GM18873 (cell line): ENCODE measurements around the gene CXorf65.

Experiments
- ATAC-seq: cut with Tn5 transposase; IDR thresholded peaks from one replicate; pipeline ENCODE4 v1.9.1; 2021; ENCODE audit warnings: mild to moderate bottlenecking, moderate library complexity, moderate number of reproducible peaks; ENCODE audit not compliant: unreplicated experiment, low FRiP score

Gene CXorf65

DNA sequence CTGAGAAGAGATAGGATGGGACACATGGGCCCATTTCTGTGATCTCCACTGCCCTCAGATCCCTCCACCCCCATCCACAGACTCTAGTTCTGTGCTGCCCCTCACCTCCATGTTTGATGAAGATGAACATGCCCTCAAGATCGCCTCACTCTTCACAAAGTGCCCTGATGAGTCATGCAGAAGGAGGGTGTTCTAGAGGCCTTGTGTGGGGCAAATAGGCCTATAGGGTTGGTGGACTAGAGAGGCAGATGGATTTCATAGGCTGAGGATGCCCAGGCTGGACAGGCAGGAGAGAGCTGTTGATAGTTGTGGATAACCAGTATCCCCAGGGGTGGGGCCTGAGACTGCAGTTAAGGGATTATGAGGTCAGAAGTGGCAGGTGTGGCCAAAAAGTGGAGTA lies at the start of gene CXorf65:
TSS of gene CXorf65 (minus strand) at position 314 of the 400 bp plus-strand sequence. CDS start at position 130, 184 bp downstream.
- ATAC-seq: no peak

GRCh38 chrX:71154641-71155040 lies 48.1 kb upstream of the CXorf65 start:
- no peak for ATAC-seq

GRCh38 chrX:71154196-71154595 lies 47.7 kb upstream of the CXorf65 start:
- ATAC-seq: no peak

GRCh38 chrX:71151366-71151765 lies 44.8 kb upstream of the CXorf65 start:
- ATAC-seq: no peak

DNA sequence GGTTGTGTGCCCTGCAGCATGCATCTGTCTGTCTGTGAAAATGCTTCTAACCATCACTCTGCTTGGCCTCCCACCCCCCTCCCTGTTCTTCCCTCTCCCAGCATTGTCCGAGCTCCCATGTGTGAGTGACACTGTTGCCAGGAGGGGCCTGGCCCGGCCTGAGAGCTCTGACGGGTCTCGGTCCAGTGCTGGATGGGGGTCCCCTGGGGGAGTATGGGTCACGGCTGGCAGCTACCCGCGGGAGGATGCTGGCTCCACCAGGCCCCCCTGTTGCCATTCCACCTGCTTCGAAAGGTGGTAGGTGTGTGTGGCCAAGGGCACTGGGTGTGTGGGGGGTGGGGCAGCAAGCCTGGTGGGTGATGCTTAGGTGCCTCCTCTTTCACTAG lies 41.7 kb upstream of the CXorf65 start:
- no peak for ATAC-seq

- ATAC-seq: no peak
These were observed 41.1 kb upstream of the CXorf65 start for GRCh38 chrX:71147496-71148277.

GRCh38 chrX:71144651-71145050 lies 38.1 kb upstream of the CXorf65 start, which contains the start of gene NLGN3:
NLGN3 (plus strand) TSS chrX:71144841; CDS start chrX:71147750, 2,909 bp downstream.
- ATAC-seq: no peak

- no peak for ATAC-seq
These were observed 37.0 kb upstream of the CXorf65 start for GRCh38 chrX:71143508-71143907.

GRCh38 chrX:71140440-71140839 lies 33.9 kb upstream of the CXorf65 start:
- ATAC-seq: no peak

DNA sequence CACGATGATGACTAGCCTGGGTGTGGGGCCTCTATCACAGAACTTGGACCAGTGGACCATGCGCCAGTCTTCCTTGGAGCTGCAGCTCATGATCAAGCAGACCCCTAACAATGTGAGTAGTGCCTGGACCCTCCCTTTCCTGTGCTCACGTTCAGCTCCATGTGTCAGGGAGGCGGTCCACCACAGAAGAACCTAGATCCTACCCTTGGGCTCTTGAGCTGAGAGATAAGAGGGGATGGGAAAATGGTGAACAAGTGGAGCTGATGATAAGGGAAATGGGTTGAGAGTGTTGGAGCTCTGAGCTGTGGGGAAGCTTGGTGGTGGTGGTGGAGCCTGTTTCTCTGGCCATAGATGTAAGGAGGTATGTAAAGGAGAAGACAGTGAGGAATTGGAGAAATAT lies 25.0 kb upstream of the CXorf65 start:
- ATAC-seq: no peak

- no peak for ATAC-seq
These were observed 22.6 kb upstream of the CXorf65 start for GRCh38 chrX:71128915-71129765.

DNA sequence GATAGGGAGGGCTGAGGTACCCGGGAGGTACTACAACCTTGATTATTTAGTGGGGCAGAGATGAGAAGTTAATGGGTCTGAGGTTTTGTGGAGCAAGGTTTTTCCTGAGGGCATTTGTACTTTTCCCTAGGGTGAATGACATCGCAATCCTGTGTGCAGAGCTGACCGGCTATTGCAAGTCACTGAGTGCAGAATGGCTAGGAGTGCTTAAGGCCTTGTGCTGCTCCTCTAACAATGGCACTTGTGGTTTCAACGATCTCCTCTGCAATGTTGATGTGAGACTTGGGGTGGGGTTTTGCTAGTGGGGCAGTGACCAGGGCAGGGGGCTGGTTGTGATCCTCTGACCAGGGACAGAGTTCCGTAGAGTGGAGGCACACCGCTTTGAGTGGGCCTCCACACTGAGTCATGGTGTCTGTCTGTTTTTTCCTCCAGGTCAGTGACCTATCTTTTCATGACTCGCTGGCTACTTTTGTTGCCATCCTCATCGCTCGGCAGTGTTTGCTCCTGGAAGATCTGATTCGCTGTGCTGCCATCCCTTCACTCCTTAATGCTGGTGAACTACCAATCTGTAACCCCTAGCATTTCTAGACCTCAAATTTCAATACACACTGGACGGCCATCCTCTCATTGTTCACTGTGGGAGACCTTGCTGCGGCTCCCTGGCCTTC lies 21.8 kb upstream of the CXorf65 start:
- ATAC-seq: no peak

GRCh38 chrX:71118985-71119535 lies 12.5 kb upstream of the CXorf65 start:
- no peak for ATAC-seq

- ATAC-seq: peak; percentile 71
These were observed 11.8 kb upstream of the CXorf65 start, which contains the start of gene MED12 for GRCh38 chrX:71118032-71118984. MED12 (plus strand) TSS chrX:71118596; CDS start chrX:71118755, 159 bp downstream.

DNA sequence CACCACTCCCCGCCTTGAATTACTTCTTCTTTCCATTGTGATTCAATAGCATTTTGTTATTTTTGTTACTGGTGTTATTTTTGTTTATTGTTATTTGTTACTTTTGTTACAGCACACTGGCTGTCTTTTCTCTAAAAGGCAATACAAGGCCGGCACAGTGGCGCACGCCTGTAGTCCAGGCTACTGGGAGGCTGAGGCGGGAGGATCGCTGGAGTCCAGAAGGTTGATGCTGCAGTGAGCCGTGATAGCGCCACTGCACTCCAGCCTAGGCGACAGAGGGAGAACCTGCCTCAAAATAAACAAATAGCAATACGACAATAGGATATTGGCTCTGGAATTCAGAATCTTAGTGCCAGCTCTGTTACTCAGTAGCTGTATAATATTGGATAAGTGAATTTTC lies 10.8 kb upstream of the CXorf65 start:
- no peak for ATAC-seq

GRCh38 chrX:71111921-71112431 lies 5.4 kb upstream of the CXorf65 start:
- peak; percentile 14 for ATAC-seq

DNA sequence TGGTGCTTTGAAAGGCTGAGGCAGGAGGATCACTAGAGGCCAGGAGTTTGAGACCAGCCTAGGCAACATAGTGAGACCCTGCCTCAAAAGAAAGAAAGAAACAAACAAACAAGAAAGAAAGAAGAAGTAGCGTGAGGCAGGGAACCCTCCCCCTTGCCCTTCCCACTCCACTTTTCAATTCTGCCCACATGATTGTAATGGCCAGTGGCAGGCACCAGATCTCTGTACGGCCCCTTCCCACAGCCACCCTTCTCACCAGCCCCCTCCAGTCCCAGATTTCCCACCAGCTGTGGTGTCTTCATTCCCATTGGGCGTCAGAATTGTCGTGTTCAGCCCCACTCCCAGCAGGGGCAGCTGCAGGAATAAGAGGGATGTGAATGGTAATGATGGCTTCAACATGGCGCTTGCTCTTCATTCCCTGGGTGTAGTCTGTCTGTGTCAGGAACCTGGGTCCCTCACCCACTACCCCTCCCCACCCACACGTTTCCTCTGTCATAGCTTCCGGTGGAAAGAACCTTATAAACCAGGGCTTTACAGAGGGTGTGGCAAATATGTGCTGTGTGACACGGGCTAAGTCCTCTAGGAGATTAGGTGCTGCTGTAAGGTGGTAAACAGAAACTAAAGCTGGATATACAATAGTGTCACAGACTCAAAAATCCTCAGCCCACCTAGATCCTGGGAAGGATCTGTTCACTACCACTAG lies 4.8 kb upstream of the CXorf65 start, which contains the start of gene IL2RG:
TSS of gene IL2RG (minus strand) at position 437 of the 703 bp plus-strand sequence. CDS start at position 399, 38 bp downstream.
- peak; percentile 80 for ATAC-seq

GRCh38 chrX:71109051-71109450 lies 2.5 kb upstream of the CXorf65 start:
- ATAC-seq: no peak
